MG63 (cell line): ENCODE data around the gene EPAS1. TPM values are rescaled to one million over a fixed set of nuclear protein-coding genes. Genes with fewer than 3 reads are reported as not detected.

Experiments used
- DNase-seq: peaks from one replicate; pipeline ENCODE4 v3.0.0-alpha.2; 2020
- H3K27me3 ChIP-seq: fragments of 250-450 bp; sonication (Bioruptor Pico); 2 replicates; pipeline ENCODE4 v1.5.1; 2020; ENCODE audit warnings: mild to moderate bottlenecking, moderate library complexity
- H3K36me3 ChIP-seq: fragments of 250-450 bp; sonication (Bioruptor Pico); 2 replicates; pipeline ENCODE4 v1.5.1; 2020; ENCODE audit warnings: mild to moderate bottlenecking, moderate library complexity
- H3K4me3 ChIP-seq: fragments of 250-450 bp; sonication (Bioruptor Pico); 2 replicates; pipeline ENCODE4 v1.5.1; 2020; ENCODE audit warnings: mild to moderate bottlenecking, moderate library complexity
- H3K9me3 ChIP-seq: fragments of 250-450 bp; sonication (Bioruptor Pico); 2 replicates; pipeline ENCODE4 v1.5.1; 2020; ENCODE audit warnings: mild to moderate bottlenecking, moderate library complexity
- total RNA-seq: library from RNA; depleted of rRNA; stranded (reverse); fragments of >200 nt; shearing (Covaris generic); gene quantifications from 2 replicates; pipeline ENCODE4 v1.2.3, GENCODE V29; 2014; ENCODE audit warnings: low replicate concordance

Gene EPAS1
- total RNA-seq, 1 experiment from 2014 or later: 27.6 TPM

- Histone ChIP-seq H3K27me3 (no peaks in the 10 kb centered on the region), H3K9me3 (peaks cover 11% of the 10 kb centered on the region), H3K4me3 (no peak overlapping the region), H3K36me3 (no peaks in the 10 kb centered on the region)
- DNase-seq: peak; percentile 27
Observed at GRCh38 chr2:46411245-46411641, 114.0 kb downstream of the EPAS1 start.

DNA sequence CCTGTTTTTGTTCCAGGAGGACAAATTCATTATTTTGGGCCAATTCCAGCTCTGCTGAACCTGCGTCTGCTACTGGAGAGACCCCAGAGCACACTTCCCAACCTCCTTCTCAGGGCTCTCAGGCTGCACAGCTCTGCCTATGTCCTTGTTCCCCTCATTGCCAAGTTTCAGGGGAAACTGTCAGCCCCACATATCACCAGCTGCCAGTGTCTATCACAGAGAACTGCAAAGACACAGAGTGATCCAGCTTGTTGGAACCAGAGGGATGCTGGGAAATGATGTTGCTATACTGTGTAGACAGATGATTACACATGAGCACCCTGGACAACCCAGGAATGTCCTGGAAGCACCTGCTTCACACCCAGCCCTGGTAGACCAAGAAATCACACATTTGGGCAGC is 114.8 kb downstream of the EPAS1 start:
- no peak for DNase-seq
- Histone ChIP-seq H3K36me3 (no peaks in the 10 kb centered on the region), H3K9me3 (peaks cover 18% of the 10 kb centered on the region), H3K4me3 (no peak overlapping the region), H3K27me3 (no peaks in the 10 kb centered on the region)

GRCh38 chr2:46413111-46413510 is 115.9 kb downstream of the EPAS1 start:
- no peak for DNase-seq
- no peaks in the 10 kb centered on the region for H3K36me3 ChIP-seq
- H3K4me3 ChIP-seq: no peak overlapping the region
- H3K9me3 ChIP-seq: peaks cover 26% of the 10 kb centered on the region
- no peaks in the 10 kb centered on the region for H3K27me3 ChIP-seq

DNA sequence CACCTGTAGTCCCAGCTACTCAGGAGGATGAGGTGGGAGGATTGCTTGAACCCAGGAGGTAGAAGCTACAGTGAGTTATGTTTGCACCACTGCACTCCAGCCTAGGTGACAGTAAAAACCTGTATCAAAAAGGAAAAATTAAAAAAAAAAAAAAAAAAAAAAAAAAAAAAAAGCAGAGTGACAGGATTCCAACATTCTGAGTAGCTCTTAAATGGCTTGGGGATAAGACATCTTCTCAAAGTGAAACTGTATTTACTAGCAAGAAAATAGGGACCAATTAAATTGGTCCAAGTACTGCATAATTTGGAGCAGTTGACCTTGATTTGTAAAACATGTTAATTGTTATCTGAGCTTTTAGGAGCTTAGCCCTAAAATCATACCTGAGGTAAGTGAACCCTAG is 116.4 kb downstream of the EPAS1 start:
- H3K27me3 ChIP-seq: no peaks in the 10 kb centered on the region
- H3K4me3 ChIP-seq: no peak overlapping the region

DNA sequence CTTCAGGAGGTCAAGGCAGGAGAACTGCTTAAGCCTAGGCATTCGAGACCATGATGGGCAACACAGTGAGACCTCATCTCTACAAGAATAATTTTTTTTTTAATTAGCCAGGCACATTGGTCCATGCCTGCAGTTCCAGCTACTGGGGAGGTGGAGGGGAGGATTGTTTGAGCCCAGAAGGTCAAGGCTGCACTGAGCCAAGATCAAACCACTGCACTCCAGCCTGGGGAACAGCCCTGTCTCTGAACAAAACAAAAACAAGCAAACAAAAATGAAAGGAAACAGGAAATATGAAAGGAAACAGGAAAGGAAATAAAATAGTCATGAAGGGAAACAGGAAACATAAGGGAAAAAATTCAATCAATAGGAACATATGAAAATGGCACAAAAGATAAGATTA is 117.5 kb downstream of the EPAS1 start:
- Histone ChIP-seq H3K9me3 (peaks cover 29% of the 10 kb centered on the region), H3K27me3 (no peaks in the 10 kb centered on the region), H3K4me3 (no peak overlapping the region), H3K36me3 (no peaks in the 10 kb centered on the region)
- DNase-seq: no peak

More for the DNA sequence above, 116.4 kb downstream of the EPAS1 start:
- Histone ChIP-seq H3K9me3 (peaks cover 26% of the 10 kb centered on the region), H3K36me3 (no peaks in the 10 kb centered on the region)
- no peak for DNase-seq

GRCh38 chr2:46416280-46416679 is 119.1 kb downstream of the EPAS1 start:
- no peak overlapping the region for H3K4me3 ChIP-seq
- no peaks in the 10 kb centered on the region for H3K27me3 ChIP-seq
- H3K9me3 ChIP-seq: peaks cover 29% of the 10 kb centered on the region
- no peak for DNase-seq
- no peaks in the 10 kb centered on the region for H3K36me3 ChIP-seq

- no peak for DNase-seq
- no peaks in the 10 kb centered on the region for H3K36me3 ChIP-seq
- H3K27me3 ChIP-seq: no peaks in the 10 kb centered on the region
- H3K4me3 ChIP-seq: no peak overlapping the region
- peaks cover 29% of the 10 kb centered on the region for H3K9me3 ChIP-seq
Observed at GRCh38 chr2:46416739-46417403, 119.7 kb downstream of the EPAS1 start.

DNA sequence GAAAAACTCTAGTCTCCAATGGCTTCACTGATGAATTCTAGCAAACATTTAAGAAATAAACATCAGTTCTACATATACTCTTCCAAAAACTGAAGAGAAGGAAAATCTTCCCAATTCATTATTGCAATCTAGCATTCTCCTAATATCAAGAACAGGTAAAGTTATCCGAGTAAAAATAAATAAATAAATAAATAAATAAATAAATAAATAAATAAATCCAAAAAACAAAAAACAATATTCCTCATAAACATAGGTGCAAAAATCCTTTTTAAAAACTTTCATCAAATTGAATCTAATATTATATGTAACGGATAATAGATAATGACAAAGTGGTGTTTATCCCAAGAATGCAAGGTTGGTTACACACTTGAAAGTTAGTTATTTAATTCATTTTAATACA is 123.7 kb downstream of the EPAS1 start:
- H3K4me3 ChIP-seq: no peak overlapping the region
- no peaks in the 10 kb centered on the region for H3K27me3 ChIP-seq

GRCh38 chr2:46421361-46421760 is 124.2 kb downstream of the EPAS1 start:
- no peak for DNase-seq
- Histone ChIP-seq H3K36me3 (no peaks in the 10 kb centered on the region), H3K4me3 (no peak overlapping the region), H3K27me3 (no peaks in the 10 kb centered on the region), H3K9me3 (peaks cover 17% of the 10 kb centered on the region)

More for the DNA sequence above, 123.7 kb downstream of the EPAS1 start:
- Histone ChIP-seq H3K9me3 (peaks cover 21% of the 10 kb centered on the region), H3K36me3 (no peaks in the 10 kb centered on the region)
- DNase-seq: no peak

- DNase-seq: no peak
- Histone ChIP-seq H3K36me3 (no peaks in the 10 kb centered on the region), H3K4me3 (no peak overlapping the region), H3K27me3 (no peaks in the 10 kb centered on the region), H3K9me3 (peaks cover 7% of the 10 kb centered on the region)
Observed at GRCh38 chr2:46422717-46423394, 125.6 kb downstream of the EPAS1 start.

DNA sequence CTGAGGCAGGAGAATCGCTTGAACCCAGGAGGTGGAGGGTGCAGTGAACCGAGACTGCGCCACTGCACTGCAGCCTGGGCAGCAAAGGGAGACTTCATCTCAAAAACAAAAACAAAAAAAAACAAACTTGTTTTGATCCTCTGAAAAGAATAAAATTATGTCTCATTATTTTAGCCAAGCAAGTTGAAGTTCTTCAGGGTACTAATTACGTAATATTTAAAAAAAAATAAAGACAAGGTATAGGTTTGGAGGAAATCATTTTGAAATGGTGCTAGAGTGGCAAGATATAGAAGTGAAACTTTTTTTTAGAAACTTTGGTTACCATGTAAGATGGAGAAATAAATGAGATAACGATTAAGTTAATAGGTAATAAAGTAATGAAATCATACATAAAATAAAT is 127.7 kb downstream of the EPAS1 start:
- Histone ChIP-seq H3K36me3 (no peaks in the 10 kb centered on the region), H3K27me3 (no peaks in the 10 kb centered on the region), H3K9me3 (peaks cover 6% of the 10 kb centered on the region), H3K4me3 (no peak overlapping the region)
- DNase-seq: no peak

DNA sequence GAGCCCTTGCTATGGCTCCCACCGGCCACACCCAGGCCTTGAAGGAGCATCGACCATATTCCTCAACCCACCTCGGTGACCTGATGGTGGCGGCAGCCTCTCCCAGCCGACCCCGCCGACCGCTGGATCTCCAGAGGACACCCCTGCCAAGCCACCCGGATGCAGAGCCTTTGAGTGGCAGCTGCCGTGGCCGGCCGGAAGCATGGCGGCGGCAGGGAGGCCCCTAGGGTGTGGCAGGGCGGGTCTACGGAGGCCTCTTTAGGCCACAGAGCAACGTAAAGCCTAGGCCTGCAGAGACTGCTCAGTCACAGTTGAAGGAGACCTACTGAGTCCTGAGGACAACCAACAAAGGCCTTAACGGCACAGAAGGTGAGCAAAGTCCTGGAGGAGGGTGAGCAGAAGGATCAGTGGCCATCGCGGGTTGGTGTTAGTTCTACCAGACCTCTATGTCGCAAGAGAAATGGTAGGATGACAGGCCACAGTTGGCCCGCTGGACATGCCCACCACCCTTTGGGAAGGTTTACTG is 131.8 kb downstream of the EPAS1 start:
- peaks cover 8% of the 10 kb centered on the region for H3K9me3 ChIP-seq
- no peak for DNase-seq
- H3K27me3 ChIP-seq: no peaks in the 10 kb centered on the region
- H3K36me3 ChIP-seq: no peaks in the 10 kb centered on the region
- no peak overlapping the region for H3K4me3 ChIP-seq

DNA sequence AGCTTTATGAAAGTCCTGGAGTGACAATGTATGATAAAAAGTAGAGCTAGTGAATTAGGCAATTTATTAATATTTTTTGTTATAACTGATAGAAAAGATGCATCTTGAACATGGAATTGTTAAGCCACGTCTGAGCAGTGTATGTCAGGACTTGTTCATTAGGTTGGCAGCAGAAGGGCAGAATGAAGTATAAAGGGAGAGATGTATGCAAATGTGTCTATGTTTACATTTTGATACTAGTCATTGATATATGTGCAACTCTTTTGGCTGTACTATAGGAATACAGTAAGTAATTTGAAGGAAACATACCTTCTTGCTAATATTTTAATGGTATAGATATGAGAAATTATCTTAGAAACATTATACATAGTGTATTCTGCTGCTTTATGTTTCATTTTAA is 133.2 kb downstream of the EPAS1 start:
- Histone ChIP-seq H3K4me3 (no peak overlapping the region), H3K36me3 (no peaks in the 10 kb centered on the region), H3K9me3 (peaks cover 8% of the 10 kb centered on the region), H3K27me3 (no peaks in the 10 kb centered on the region)
- DNase-seq: no peak

GRCh38 chr2:46430992-46431391 is 133.8 kb downstream of the EPAS1 start:
- no peak for DNase-seq
- H3K9me3 ChIP-seq: peaks cover 8% of the 10 kb centered on the region
- H3K36me3 ChIP-seq: no peaks in the 10 kb centered on the region
- H3K4me3 ChIP-seq: no peak overlapping the region
- no peaks in the 10 kb centered on the region for H3K27me3 ChIP-seq

DNA sequence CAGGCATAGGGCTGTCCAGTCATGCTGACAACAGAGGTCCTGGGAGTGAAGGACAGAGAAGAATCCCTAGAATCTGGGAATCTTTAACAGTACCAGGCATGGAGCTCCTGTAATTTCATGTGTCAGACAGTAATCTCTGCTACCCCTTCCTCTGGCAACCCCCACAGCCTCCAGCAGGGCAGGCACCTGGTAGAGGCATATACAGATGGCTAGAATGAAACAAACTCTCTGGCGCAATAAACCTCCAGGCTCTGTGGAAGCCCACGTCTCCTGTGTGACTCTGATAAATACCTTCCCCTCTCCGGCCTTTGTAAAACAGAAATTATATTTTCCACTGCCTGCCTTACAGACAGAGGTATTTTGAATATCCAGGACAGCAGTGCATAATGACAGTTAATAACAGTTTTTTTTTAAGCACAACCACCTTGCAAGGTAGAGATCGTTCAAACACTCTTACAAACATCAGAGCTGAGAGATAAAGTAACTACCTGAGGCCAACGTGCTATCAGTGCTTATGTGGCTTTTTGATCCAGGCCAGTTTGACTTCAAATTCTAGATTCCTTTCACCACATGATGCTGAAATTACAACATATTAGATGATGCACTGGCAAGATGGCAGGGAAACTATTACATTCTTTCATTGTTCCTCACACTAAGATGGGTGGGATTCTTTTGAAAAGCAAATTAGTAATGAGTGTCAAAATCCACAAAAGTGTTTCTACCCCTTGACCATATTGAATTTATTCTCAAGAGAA is 134.5 kb downstream of the EPAS1 start:
- Histone ChIP-seq H3K27me3 (no peaks in the 10 kb centered on the region), H3K4me3 (no peak overlapping the region), H3K36me3 (no peaks in the 10 kb centered on the region), H3K9me3 (peaks cover 8% of the 10 kb centered on the region)
- no peak for DNase-seq

DNA sequence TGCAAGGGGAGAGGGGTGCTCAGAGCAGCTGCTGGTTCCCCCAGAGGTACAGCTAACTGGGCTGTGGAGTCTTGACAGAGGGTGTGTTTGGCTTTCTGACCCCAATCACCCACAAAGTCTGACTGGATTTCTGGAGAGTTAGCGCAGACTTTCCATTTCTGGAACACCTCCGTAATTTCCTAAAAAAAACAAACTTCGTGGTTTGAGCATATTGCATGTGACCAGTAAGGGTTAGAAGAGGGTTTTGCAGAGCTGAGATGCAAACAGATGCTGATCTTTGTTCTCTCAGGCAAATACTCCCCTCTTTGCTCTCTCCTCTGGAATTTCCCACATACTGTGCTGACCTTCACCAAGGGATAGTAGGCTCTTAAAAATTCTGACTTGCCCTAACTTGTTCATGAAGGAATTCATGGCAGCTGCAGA is 137.7 kb downstream of the EPAS1 start:
- no peak overlapping the region for H3K4me3 ChIP-seq
- H3K36me3 ChIP-seq: no peaks in the 10 kb centered on the region
- peak; percentile 22 for DNase-seq
- H3K9me3 ChIP-seq: 0 out of 2 replicates have a peak, but pooled peaks cover 2% of the 10 kb centered on the region
- H3K27me3 ChIP-seq: no peaks in the 10 kb centered on the region

- DNase-seq: no peak
- Histone ChIP-seq H3K9me3 (0 out of 2 replicates have a peak, but pooled peaks cover 2% of the 10 kb centered on the region), H3K27me3 (no peaks in the 10 kb centered on the region), H3K4me3 (no peak overlapping the region), H3K36me3 (no peaks in the 10 kb centered on the region)
Observed at GRCh38 chr2:46435353-46435752, 138.1 kb downstream of the EPAS1 start.
